OCI-LY7 (cell line): ENCODE data around the gene GJB6. TPM values are rescaled to one million over a fixed set of nuclear protein-coding genes. Genes with fewer than 3 reads are reported as not detected.

ENCODE experiments used
- BruUV-seq: library from RNA; stranded (reverse); fragments of 400-500 nt; replicated peaks from 2 replicates; lab custom pipeline; 2021; lab: Mats Ljungman, UMichigan
- CTCF ChIA-PET: fragments of 300-600 bp; sonication (Branson Sonifier 250); formaldehyde crosslinking; loops from one replicate; lab custom pipeline; 2022; ENCODE audit warnings: antibody characterized with exemption; ENCODE audit not compliant: unreplicated experiment; lab: Charles Lee
- POLR2A ChIA-PET: fragments of 300-600 bp; sonication (Branson Sonifier 250); formaldehyde crosslinking; loops from one replicate; lab custom pipeline; 2022; ENCODE audit warnings: antibody characterized with exemption; lab: Charles Lee
- DNase-seq: peaks from one replicate; pipeline ENCODE4 v3.0.0-alpha.2; 2015; ENCODE audit warnings: low spot score
- H2AFZ ChIP-seq: fragments of 200-600 bp; sonication (generic), shearing (Covaris generic); 2 replicates; pipeline ENCODE4 v1.6.1; 2014; ENCODE audit warnings: mild to moderate bottlenecking, antibody characterized with exemption, low read length, moderate library complexity
- H3K27ac ChIP-seq: fragments of 200-600 bp; sonication (generic); 2 replicates; pipeline ENCODE4 v1.5.1; 2014; ENCODE audit warnings: mixed run types, low read depth, mild to moderate bottlenecking, moderate library complexity, low read length, inconsistent platforms; ENCODE audit not compliant: poor library complexity, severe bottlenecking
- H3K36me3 ChIP-seq: fragments of 200-600 bp; sonication (generic); 2 replicates; pipeline ENCODE4 v1.6.1; 2014; ENCODE audit warnings: mild to moderate bottlenecking, antibody characterized with exemption, low read length, moderate library complexity, mixed read lengths; ENCODE audit not compliant: insufficient read depth
- H3K4me1 ChIP-seq: fragments of 200-600 bp; sonication (generic); 2 replicates; pipeline ENCODE4 v1.5.1; 2014; ENCODE audit warnings: mild to moderate bottlenecking, low read length; ENCODE audit not compliant: insufficient read depth, poor library complexity, severe bottlenecking
- H3K4me2 ChIP-seq: fragments of 200-600 bp; sonication (generic); 2 replicates; pipeline ENCODE4 v1.6.1; 2014; ENCODE audit warnings: mild to moderate bottlenecking, low read length
- H3K4me3 ChIP-seq: fragments of 200-600 bp; sonication (generic); 2 replicates; pipeline ENCODE4 v1.5.1; 2014; ENCODE audit warnings: mild to moderate bottlenecking, low read depth, low read length; ENCODE audit not compliant: poor library complexity, severe bottlenecking
- H3K79me2 ChIP-seq: fragments of 200-600 bp; sonication (generic); 2 replicates; pipeline ENCODE4 v1.6.1; 2016; ENCODE audit warnings: low read depth, mild to moderate bottlenecking, low read length, moderate library complexity, mixed read lengths; ENCODE audit not compliant: insufficient read depth
- H3K9me2 ChIP-seq: fragments of 200-600 bp; sonication (generic); 2 replicates; pipeline ENCODE4 v1.6.1; 2016; ENCODE audit warnings: mild to moderate bottlenecking, low read length, mixed read lengths; ENCODE audit not compliant: insufficient read depth
- H3K9me3 ChIP-seq: fragments of 200-600 bp; sonication (generic); 2 replicates; pipeline ENCODE4 v1.6.1; 2014; ENCODE audit warnings: mild to moderate bottlenecking, mixed run types, low read length, mixed read lengths
- H4K20me1 ChIP-seq: fragments of 200-600 bp; sonication (generic); 2 replicates; pipeline ENCODE4 v1.6.1; 2014; ENCODE audit warnings: mild to moderate bottlenecking, antibody characterized with exemption, low read length, moderate library complexity, mixed read lengths; ENCODE audit not compliant: insufficient read depth
- CTCF ChIP-seq: fragments of 200-600 bp; sonication (generic); conservative IDR thresholded peaks from 2 replicates; pipeline ENCODE4 v1.5.1; 2014; ENCODE audit warnings: mild to moderate bottlenecking, antibody characterized with exemption, low read length, moderate library complexity, mixed read lengths
- EZH2phosphoT487 ChIP-seq: fragments of 200-600 bp; sonication (generic); IDR thresholded peaks from 2 replicates; pipeline ENCODE4 v1.6.1; 2018; ENCODE audit warnings: low read depth, borderline replicate concordance, mild to moderate bottlenecking, mixed run types, antibody characterized with exemption, low read length, moderate library complexity, mixed read lengths
- intact Hi-C: fragments of 100-400 bp; cut with micrococcal nuclease; formaldehyde crosslinking; loops from one replicate; pipeline ENCODE4 v1.10.0; 2022; ENCODE audit not compliant: unreplicated experiment
- total RNA-seq, 2 experiments: library from RNA; depleted of rRNA in 1 of 2; stranded (reverse); fragments of >200 nt in 1 of 2; shearing (Covaris generic) in 1 of 2; gene quantifications; 2 replicates each; pipeline ENCODE4 v1.2.3, GENCODE V29; 2014 to 2022

The GJB6 gene
- total RNA-seq, 2 experiments from 2014 or later: not detected

- no peak overlapping the region for H2AFZ ChIP-seq
- intact Hi-C loops: no loop called here
- BruUV-seq: no TSS peak
- DNase-seq: no peak
- H3K27ac ChIP-seq: no peak overlapping the region
- H3K79me2 ChIP-seq: no peaks in the 10 kb centered on the region
- H3K9me3 ChIP-seq: no peaks in the 10 kb centered on the region
- H3K36me3 ChIP-seq: no peaks in the 10 kb centered on the region
- TF ChIP-seq EZH2phosphoT487: no peak
- no peak for TF ChIP-seq CTCF
- no peak overlapping the region for H3K4me2 ChIP-seq
- CTCF ChIA-PET: no interaction called here
- H3K4me3 ChIP-seq: no peak overlapping the region
- POLR2A ChIA-PET: no interaction called here
- H3K4me1 ChIP-seq: no peaks in the 10 kb centered on the region
- no peaks in the 10 kb centered on the region for H3K9me2 ChIP-seq
- no peaks in the 10 kb centered on the region for H4K20me1 ChIP-seq
These were observed 15.8 kb upstream of the GJB6 start for GRCh38 chr13:20247963-20248362.

GRCh38 chr13:20247403-20247802 lies 15.3 kb upstream of the GJB6 start:
- Histone ChIP-seq H3K79me2 (no peaks in the 10 kb centered on the region), H2AFZ (no peak overlapping the region), H3K9me2 (no peaks in the 10 kb centered on the region), H4K20me1 (no peaks in the 10 kb centered on the region), H3K27ac (no peak overlapping the region), H3K4me1 (no peaks in the 10 kb centered on the region), H3K9me3 (no peaks in the 10 kb centered on the region), H3K4me2 (no peak overlapping the region), H3K4me3 (no peak overlapping the region), H3K36me3 (no peaks in the 10 kb centered on the region)
- POLR2A ChIA-PET: interaction anchor here (0.6 kb wide), 1 partner anchor 9 kb away, joined by 3 read pairs; no protein-coding TSS in a partner anchor
- CTCF ChIA-PET: no interaction called here
- DNase-seq: no peak
- BruUV-seq: no TSS peak
- TF ChIP-seq CTCF (no peak), EZH2phosphoT487 (no peak)
- intact Hi-C loops: no loop called here

GRCh38 chr13:20241593-20241992 lies 9.5 kb upstream of the GJB6 start:
- H3K36me3 ChIP-seq: no peaks in the 10 kb centered on the region
- no TSS peak for BruUV-seq
- no peaks in the 10 kb centered on the region for H3K4me1 ChIP-seq
- H3K4me3 ChIP-seq: no peak overlapping the region
- no peak for DNase-seq
- intact Hi-C loops: no loop called here
- no peaks in the 10 kb centered on the region for H3K9me3 ChIP-seq
- H4K20me1 ChIP-seq: no peaks in the 10 kb centered on the region
- H2AFZ ChIP-seq: no peak overlapping the region
- ChIA-PET POLR2A (no interaction called here), CTCF (no interaction called here)
- TF ChIP-seq CTCF (no peak), EZH2phosphoT487 (no peak)
- no peak overlapping the region for H3K27ac ChIP-seq
- no peaks in the 10 kb centered on the region for H3K9me2 ChIP-seq
- no peak overlapping the region for H3K4me2 ChIP-seq
- no peaks in the 10 kb centered on the region for H3K79me2 ChIP-seq
